Measurements from ENCODE around the gene TGFBR3L. TPM values are rescaled to one million over a fixed set of nuclear protein-coding genes. Genes with fewer than 3 reads are reported as not detected.

TGFBR3L gene
- total and polyA plus RNA-seq, 4 experiments from 2014 or later, result 0.93 to 1.00 TPM; not detected in 2

GRCh38 chr19:7921302-7921966 lies 6.8 kb downstream of the TGFBR3L start:
- Mint-ChIP-seq H3K27ac (peak overlapping the region; percentile 85 to 96 (median 94)), H3K27me3 (peaks cover 9 to 14% of the 10 kb centered on the region in 2 donors), H3K36me3 (peaks cover 0 to 3% of the 10 kb centered on the region in 2 donors), H3K9me3 (peaks cover 0 to 4% (median 0%) of the 10 kb centered on the region in 8 donors), H3K4me3 (peak overlapping the region; percentile 88 to 97 (median 92)), H3K4me1 (peaks cover 13 to 53% (median 34%) of the 10 kb centered on the region in 4 donors)
- peak overlapping the region; percentile 76 for H3K27ac ChIP-seq (ENCODE audit: low read depth, low read length)
- ChIA-PET CTCF (ENCODE audit: partially characterized antibody) (interaction anchor here (0.9 to 7.3 kb wide), 6 partner anchors 8 to 52 kb away, joined by 3 to 66 read pairs (median 16); partner anchors contain the start of genes MAP2K7 and TIMM44), POLR2A (ENCODE audit: partially characterized antibody) (interaction anchor here (0.9 to 5.6 kb wide), 8 partner anchors 8 to 386 kb away, joined by 3 to 82 read pairs (median 12); partner anchors contain the start of genes MAP2K7, PET100, PNPLA6 and TIMM44)
- no peak for DNase-seq
- intact Hi-C loops (cut with micrococcal nuclease), result loop anchor here (5.0 kb wide), 1 partner anchor 294 kb away; the partner anchor contains the start of genes PET100 and XAB2
- H3K9me3 ChIP-seq (ENCODE audit: control insufficient read depth in 1 of 2, low read length in 2 of 2), result no peaks in the 10 kb centered on the region
- H3K4me3 ChIP-seq (ENCODE audit: low read length in 2 of 2), result peak overlapping the region; percentile 52 to 61
- H3K36me3 ChIP-seq (ENCODE audit: insufficient read depth, low read length), result peaks cover 15% of the 10 kb centered on the region
- peaks cover 49% of the 10 kb centered on the region for H3K4me1 ChIP-seq (ENCODE audit: insufficient read depth, low read length)
- peaks cover 13% of the 10 kb centered on the region for H3K27me3 ChIP-seq (ENCODE audit: insufficient read depth, low read length)

GRCh38 chr19:7921967-7922835 lies 7.6 kb downstream of the TGFBR3L start:
- Mint-ChIP-seq H3K36me3 (peaks cover 0 to 3% of the 10 kb centered on the region in 2 donors), H3K27ac (peak overlapping the region in 3 of 7 donors; percentile 36 to 96 (median 81)), H3K4me3 (peak overlapping the region in 5 of 8 donors; percentile 38 to 58 (median 52)), H3K9me3 (peaks cover 0 to 1% (median 0%) of the 10 kb centered on the region in 8 donors), H3K27me3 (peaks cover 7 to 12% of the 10 kb centered on the region in 2 donors), H3K4me1 (peaks cover 10 to 51% (median 31%) of the 10 kb centered on the region in 4 donors)
- Histone ChIP-seq H3K36me3 (ENCODE audit: insufficient read depth, low read length) (peaks cover 15% of the 10 kb centered on the region), H3K9me3 (ENCODE audit: control insufficient read depth in 1 of 2, low read length in 2 of 2) (no peaks in the 10 kb centered on the region), H3K4me3 (ENCODE audit: low read length in 2 of 2) (no peak overlapping the region), H3K4me1 (ENCODE audit: insufficient read depth, low read length) (peaks cover 48% of the 10 kb centered on the region), H3K27me3 (ENCODE audit: insufficient read depth, low read length) (peaks cover 9% of the 10 kb centered on the region), H3K27ac (ENCODE audit: low read depth, low read length) (peak overlapping the region; percentile 76)
- ChIA-PET POLR2A (ENCODE audit: partially characterized antibody) (interaction anchor here (1.2 to 5.6 kb wide), 4 partner anchors 18 to 53 kb away, joined by 4 to 82 read pairs (median 41); partner anchors contain the start of genes MAP2K7 and TIMM44), CTCF (ENCODE audit: partially characterized antibody) (interaction anchor here (2.8 to 7.3 kb wide), 3 partner anchors 18 to 53 kb away, joined by 21 to 66 read pairs (median 30); partner anchors contain the start of genes MAP2K7 and TIMM44)
- DNase-seq, result peak in 1 of 5 donors; percentile 47
- intact Hi-C loops (cut with micrococcal nuclease), result loop anchor here (5.0 kb wide), 1 partner anchor 295 kb away; the partner anchor contains the start of genes PET100 and XAB2

GRCh38 chr19:7922836-7923195 lies 8.2 kb downstream of the TGFBR3L start:
- H3K4me1 ChIP-seq (ENCODE audit: insufficient read depth, low read length), result peaks cover 44% of the 10 kb centered on the region
- H3K27ac ChIP-seq (ENCODE audit: low read depth, low read length), result no peak overlapping the region
- H3K27ac Mint-ChIP-seq, result peak overlapping the region in 2 of 7 donors; percentile 4 to 27
- peaks cover 6% of the 10 kb centered on the region for H3K27me3 ChIP-seq (ENCODE audit: insufficient read depth, low read length)
- H3K9me3 Mint-ChIP-seq, result peaks cover 0 to 1% (median 0%) of the 10 kb centered on the region in 8 donors
- CTCF ChIA-PET (ENCODE audit: partially characterized antibody), result interaction anchor here (1.5 to 7.3 kb wide), 5 partner anchors 13 to 70 kb away, joined by 3 to 66 read pairs (median 5); partner anchors contain the start of genes MAP2K7 and TIMM44
- H3K36me3 Mint-ChIP-seq, result peaks cover 0 to 3% of the 10 kb centered on the region in 2 donors
- intact Hi-C loops (cut with micrococcal nuclease), result loop anchor here (5.0 kb wide), 1 partner anchor 296 kb away; the partner anchor contains the start of genes PET100 and XAB2
- H3K27me3 Mint-ChIP-seq, result peaks cover 7 to 12% of the 10 kb centered on the region in 2 donors
- no peaks in the 10 kb centered on the region for H3K9me3 ChIP-seq (ENCODE audit: control insufficient read depth in 1 of 2, low read length in 2 of 2)
- peak overlapping the region in 4 of 8 donors; percentile 5 to 57 (median 14) for H3K4me3 Mint-ChIP-seq
- POLR2A ChIA-PET (ENCODE audit: partially characterized antibody), result interaction anchor here (1.2 to 3.7 kb wide), 2 partner anchors 19 to 21 kb away, joined by 4 to 53 read pairs; partner anchors contain the start of genes MAP2K7 and TIMM44
- no peak overlapping the region for H3K4me3 ChIP-seq (ENCODE audit: low read length in 2 of 2)
- H3K36me3 ChIP-seq (ENCODE audit: insufficient read depth, low read length), result peaks cover 15% of the 10 kb centered on the region
- H3K4me1 Mint-ChIP-seq, result peaks cover 10 to 48% (median 30%) of the 10 kb centered on the region in 4 donors
- DNase-seq, result no peak

- CTCF ChIA-PET (ENCODE audit: partially characterized antibody), result interaction anchor here (1.4 to 7.3 kb wide), 5 partner anchors 11 to 71 kb away, joined by 3 to 66 read pairs (median 4); partner anchors contain the start of gene TIMM44
- Mint-ChIP-seq H3K27ac (peak overlapping the region in 3 of 7 donors; percentile 4 to 48 (median 27)), H3K9me3 (peaks cover 0 to 1% (median 0%) of the 10 kb centered on the region in 8 donors), H3K27me3 (peaks cover 2 to 6% of the 10 kb centered on the region in 2 donors), H3K36me3 (peaks cover 0 to 3% of the 10 kb centered on the region in 2 donors), H3K4me1 (peaks cover 10 to 47% (median 29%) of the 10 kb centered on the region in 4 donors), H3K4me3 (peak overlapping the region in 4 of 8 donors; percentile 12 to 57 (median 29))
- H3K27me3 ChIP-seq (ENCODE audit: insufficient read depth, low read length), result peaks cover 4% of the 10 kb centered on the region
- POLR2A ChIA-PET (ENCODE audit: partially characterized antibody), result interaction anchor here (1.2 kb wide), 1 partner anchor 20 kb away, joined by 4 read pairs; the partner anchor contains the start of gene MAP2K7
- H3K9me3 ChIP-seq (ENCODE audit: control insufficient read depth in 1 of 2, low read length in 2 of 2), result no peaks in the 10 kb centered on the region
- H3K4me3 ChIP-seq (ENCODE audit: low read length in 2 of 2), result no peak overlapping the region
- H3K4me1 ChIP-seq (ENCODE audit: insufficient read depth, low read length), result peaks cover 36% of the 10 kb centered on the region
- peaks cover 15% of the 10 kb centered on the region for H3K36me3 ChIP-seq (ENCODE audit: insufficient read depth, low read length)
- intact Hi-C loops (cut with micrococcal nuclease), result loop anchor here (5.0 kb wide), 1 partner anchor 296 kb away; the partner anchor contains the start of genes PET100 and XAB2
- DNase-seq, result peak in 1 of 5 donors; percentile 33
- no peak overlapping the region for H3K27ac ChIP-seq (ENCODE audit: low read depth, low read length)
Measured at GRCh38 chr19:7923295-7924191, 8.9 kb downstream of the TGFBR3L start.

GRCh38 chr19:7924241-7924640 lies 9.6 kb downstream of the TGFBR3L start:
- Mint-ChIP-seq H3K4me1 (peaks cover 10 to 50% (median 29%) of the 10 kb centered on the region in 4 donors), H3K27ac (peak overlapping the region in 3 of 7 donors; percentile 42 to 70 (median 68)), H3K27me3 (peaks cover 2 to 6% of the 10 kb centered on the region in 2 donors), H3K4me3 (peak overlapping the region in 6 of 8 donors; percentile 11 to 73 (median 64)), H3K9me3 (peaks cover 0 to 1% (median 0%) of the 10 kb centered on the region in 8 donors), H3K36me3 (peaks cover 0 to 8% of the 10 kb centered on the region in 2 donors)
- DNase-seq, result peak in 1 of 5 donors; percentile 27
- ChIA-PET CTCF (ENCODE audit: partially characterized antibody) (interaction anchor here (1.4 to 2.0 kb wide), 4 partner anchors 11 to 71 kb away, joined by 3 to 5 read pairs (median 4); no protein-coding TSS in a partner anchor), POLR2A (ENCODE audit: partially characterized antibody) (no interaction called here)
- Histone ChIP-seq H3K36me3 (ENCODE audit: insufficient read depth, low read length) (peaks cover 15% of the 10 kb centered on the region), H3K4me3 (ENCODE audit: low read length in 2 of 2) (no peak overlapping the region), H3K27me3 (ENCODE audit: insufficient read depth, low read length) (no peaks in the 10 kb centered on the region), H3K27ac (ENCODE audit: low read depth, low read length) (no peak overlapping the region), H3K9me3 (ENCODE audit: control insufficient read depth in 1 of 2, low read length in 2 of 2) (no peaks in the 10 kb centered on the region), H3K4me1 (ENCODE audit: insufficient read depth, low read length) (peaks cover 32% of the 10 kb centered on the region)
- intact Hi-C loops (cut with micrococcal nuclease), result loop anchor here (5.0 kb wide), 1 partner anchor 297 kb away; the partner anchor contains the start of genes PET100 and XAB2

Measured in CD4-positive, alpha-beta memory T cell (primary cell).